DND-41 (cell line): ENCODE measurements around the gene ADSS1.

Source experiments
- EZH2 ChIP-seq: IDR thresholded peaks from 3 replicates; pipeline ENCODE4 v1.6.1; 2012; ENCODE audit warnings: borderline replicate concordance, low read depth, mild to moderate bottlenecking, moderate library complexity, low read length, inconsistent platforms; ENCODE audit not compliant: severe bottlenecking
- TF ChIP-seq, protein P1 (sequence below): IDR thresholded peaks from 2 replicates; pipeline ENCODE4 v1.5.1; 2012; ENCODE audit warnings: borderline replicate concordance, low read length, moderate library complexity, mild to moderate bottlenecking; ENCODE audit not compliant: poor library complexity, severe bottlenecking; ENCODE audit errors: extremely low read depth

DNA sequence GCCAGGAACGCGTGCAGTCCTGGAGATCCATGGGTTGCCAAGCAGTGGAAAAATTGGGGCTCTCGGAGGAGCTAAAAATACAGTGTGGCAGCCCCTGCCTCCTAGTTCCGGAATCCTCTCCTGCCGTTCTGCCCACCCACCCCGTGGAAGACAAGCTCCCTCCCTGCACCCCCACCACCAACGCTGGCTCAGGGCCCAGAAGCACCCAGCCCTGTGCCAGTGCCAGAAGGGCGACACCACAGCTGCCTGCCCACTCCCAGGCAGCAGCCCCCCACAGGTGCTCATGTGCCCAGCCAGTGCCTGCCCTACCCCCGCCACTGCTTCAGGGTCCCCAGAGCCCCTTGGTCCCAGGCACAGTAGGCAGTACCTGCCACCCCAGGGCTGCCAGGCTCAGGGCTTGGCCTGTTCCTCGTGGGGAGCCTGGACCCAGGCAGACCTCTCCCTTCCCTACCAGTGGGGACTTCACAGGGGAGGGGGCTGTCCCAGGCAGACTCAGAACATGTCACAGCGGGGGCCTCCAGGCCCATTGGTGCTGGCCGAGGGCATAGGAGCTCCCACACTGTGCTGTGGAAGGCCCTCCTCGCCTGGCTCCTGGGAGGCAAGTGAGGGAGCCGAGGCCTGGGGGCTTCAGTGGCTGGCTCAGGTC is 27.2 kb upstream of the ADSS1 start:
- TF ChIP-seq, protein P1, sequence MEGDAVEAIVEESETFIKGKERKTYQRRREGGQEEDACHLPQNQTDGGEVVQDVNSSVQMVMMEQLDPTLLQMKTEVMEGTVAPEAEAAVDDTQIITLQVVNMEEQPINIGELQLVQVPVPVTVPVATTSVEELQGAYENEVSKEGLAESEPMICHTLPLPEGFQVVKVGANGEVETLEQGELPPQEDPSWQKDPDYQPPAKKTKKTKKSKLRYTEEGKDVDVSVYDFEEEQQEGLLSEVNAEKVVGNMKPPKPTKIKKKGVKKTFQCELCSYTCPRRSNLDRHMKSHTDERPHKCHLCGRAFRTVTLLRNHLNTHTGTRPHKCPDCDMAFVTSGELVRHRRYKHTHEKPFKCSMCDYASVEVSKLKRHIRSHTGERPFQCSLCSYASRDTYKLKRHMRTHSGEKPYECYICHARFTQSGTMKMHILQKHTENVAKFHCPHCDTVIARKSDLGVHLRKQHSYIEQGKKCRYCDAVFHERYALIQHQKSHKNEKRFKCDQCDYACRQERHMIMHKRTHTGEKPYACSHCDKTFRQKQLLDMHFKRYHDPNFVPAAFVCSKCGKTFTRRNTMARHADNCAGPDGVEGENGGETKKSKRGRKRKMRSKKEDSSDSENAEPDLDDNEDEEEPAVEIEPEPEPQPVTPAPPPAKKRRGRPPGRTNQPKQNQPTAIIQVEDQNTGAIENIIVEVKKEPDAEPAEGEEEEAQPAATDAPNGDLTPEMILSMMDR = no peak
- TF ChIP-seq EZH2 = no peak
